ENCODE measurements around the gene FLT1.

Gene FLT1

DNA sequence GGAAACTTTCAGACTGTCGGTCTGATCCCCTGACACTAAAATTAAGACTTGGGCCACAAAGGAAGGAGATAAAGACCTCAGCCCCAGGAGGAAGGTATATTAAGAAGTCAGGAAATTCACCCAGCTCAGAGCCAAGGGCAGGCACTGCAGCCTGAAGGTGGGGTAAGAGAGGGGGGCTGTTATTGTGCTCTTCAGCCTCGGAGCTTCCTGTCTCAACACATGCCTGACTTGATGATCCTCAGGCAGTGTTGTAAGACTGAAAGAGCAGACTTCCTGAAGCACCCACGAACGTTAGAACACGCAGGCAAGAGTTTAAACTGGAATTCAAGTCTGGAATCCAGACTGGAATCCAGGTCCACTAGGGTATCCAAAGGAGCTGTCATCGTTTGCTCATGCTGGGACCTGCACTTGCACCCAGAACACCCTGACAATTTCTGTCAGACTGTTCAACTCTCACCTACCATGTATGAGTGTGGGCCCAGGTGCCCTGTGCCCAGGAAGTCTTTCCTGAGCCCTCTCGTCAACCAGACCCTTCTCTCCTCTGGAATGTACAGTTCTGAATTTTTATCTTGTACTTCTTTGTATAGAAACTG is 10.7 kb upstream of the FLT1 start:
- no peak for TF ChIP-seq CTCF (conservative IDR thresholded peaks at IDR 0.05; ENCODE audit: low read depth, low read length)
- no peak overlapping the region for H3K4me3 ChIP-seq (ENCODE audit: low read length)
- no peak for DNase-seq (ENCODE audit: low read depth)

- H3K4me3 ChIP-seq (ENCODE audit: low read length), result no peak overlapping the region
- no peak for DNase-seq (ENCODE audit: low read depth)
- no peak for TF ChIP-seq CTCF (conservative IDR thresholded peaks at IDR 0.05; ENCODE audit: low read depth, low read length)
Observed at GRCh38 chr13:28503182-28503967, 8.4 kb upstream of the FLT1 start.

DNA sequence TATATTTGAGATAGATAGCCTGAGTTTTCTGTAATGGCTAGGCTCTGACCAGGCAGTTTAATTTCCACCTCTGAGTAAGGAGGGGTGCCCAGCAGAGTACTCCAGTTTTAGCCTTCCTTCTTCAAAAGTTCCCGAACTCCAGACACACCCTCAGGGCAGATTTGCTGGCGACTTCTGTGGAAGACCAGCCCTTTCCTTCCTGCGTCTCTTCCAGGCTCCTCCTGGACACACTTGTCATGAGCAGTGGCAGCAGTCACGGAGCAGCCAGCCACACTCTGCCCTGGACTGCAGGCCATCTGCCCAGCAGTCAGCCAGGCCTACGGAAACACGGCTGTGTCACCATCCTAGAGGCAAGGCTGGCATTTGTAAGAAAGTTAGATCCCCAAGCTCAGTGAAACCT is 6.6 kb upstream of the FLT1 start:
- no peak for DNase-seq (ENCODE audit: low read depth)
- no peak for TF ChIP-seq CTCF (conservative IDR thresholded peaks at IDR 0.05; ENCODE audit: low read depth, low read length)

DNA sequence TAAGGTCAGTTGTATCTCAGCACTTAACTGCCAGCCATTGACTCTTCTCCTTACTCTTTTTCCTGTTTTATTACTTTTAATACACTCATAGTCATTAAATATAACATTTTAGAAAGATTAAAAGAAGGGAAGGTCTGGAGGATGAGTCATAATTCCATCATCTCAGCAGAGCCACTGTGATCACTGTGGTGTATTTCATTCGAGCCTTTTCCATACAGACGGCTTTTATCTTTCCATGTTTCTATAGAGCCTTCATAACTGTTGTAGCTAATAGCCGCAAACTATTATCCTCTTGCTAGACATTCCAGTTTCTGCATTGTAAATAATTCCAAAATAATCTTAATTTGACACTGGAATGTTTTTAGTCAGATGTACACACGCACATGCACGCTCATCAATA is 4.7 kb upstream of the FLT1 start:
- H3K4me3 ChIP-seq (ENCODE audit: low read length), result no peak overlapping the region
- no peak for DNase-seq (ENCODE audit: low read depth)
- TF ChIP-seq CTCF (conservative IDR thresholded peaks at IDR 0.05; ENCODE audit: low read depth, low read length), result no peak

More for the DNA sequence above, 6.6 kb upstream of the FLT1 start:
- no peak overlapping the region for H3K4me3 ChIP-seq (ENCODE audit: low read length)

DNA sequence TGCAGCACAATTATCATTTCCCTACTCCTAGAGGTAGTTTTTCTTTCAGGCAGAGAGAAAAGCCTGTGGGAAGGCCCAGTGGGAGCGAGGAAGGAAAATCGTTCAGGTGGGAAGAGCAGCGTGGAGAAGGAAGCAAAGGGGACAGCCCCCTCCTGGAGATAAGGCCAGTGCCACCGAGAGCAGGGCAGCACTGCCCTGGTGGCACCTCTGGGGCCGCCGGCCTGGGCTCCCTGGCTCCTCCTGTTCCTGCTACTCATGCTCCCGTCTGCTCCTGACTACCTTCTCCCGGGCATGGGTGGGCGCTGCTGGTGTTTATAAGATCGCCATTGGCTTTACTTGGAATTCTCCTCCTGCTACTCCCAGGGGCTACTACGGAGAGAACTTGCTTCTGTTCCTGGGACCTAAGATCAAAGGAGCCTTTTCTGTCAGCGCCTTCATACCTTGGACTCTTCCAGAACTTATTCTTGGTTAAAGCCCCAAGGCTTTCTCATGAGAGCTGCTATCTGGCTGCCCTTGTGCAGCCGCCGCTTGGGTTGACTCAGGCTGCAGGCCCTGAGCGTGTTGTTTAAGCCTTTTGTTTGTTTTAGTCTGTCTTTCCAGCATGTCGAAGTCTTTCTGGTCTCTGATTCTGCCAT is 3.7 kb upstream of the FLT1 start:
- no peak for DNase-seq (ENCODE audit: low read depth)
- H3K4me3 ChIP-seq (ENCODE audit: low read length), result no peak overlapping the region
- TF ChIP-seq CTCF (conservative IDR thresholded peaks at IDR 0.05; ENCODE audit: low read depth, low read length), result no peak

- no peak for DNase-seq (ENCODE audit: low read depth)
- H3K4me3 ChIP-seq (ENCODE audit: low read length), result no peak overlapping the region
- no peak for TF ChIP-seq CTCF (conservative IDR thresholded peaks at IDR 0.05; ENCODE audit: low read depth, low read length)
Observed at GRCh38 chr13:28497143-28497876, 2.4 kb upstream of the FLT1 start.
